Neural progenitor cell (in vitro differentiated cells): ENCODE measurements around the gene IFRD2.

Experiments
- EZH2 ChIP-seq: fragments of 200-600 bp; sonication (generic); IDR thresholded peaks from 2 replicates; pipeline ENCODE4 v1.6.1; 2017; ENCODE audit warnings: antibody characterized with exemption, mild to moderate bottlenecking, moderate library complexity
- EZH2phosphoT487 ChIP-seq: fragments of 200-600 bp; sonication (generic); IDR thresholded peaks from 2 replicates; pipeline ENCODE4 v1.6.1; 2017; ENCODE audit warnings: antibody characterized with exemption
- TF ChIP-seq, protein P1 (sequence below): fragments of 200-600 bp; sonication (generic); IDR thresholded peaks from 2 replicates; pipeline ENCODE4 v1.5.1; 2017; ENCODE audit warnings: antibody characterized with exemption, mild to moderate bottlenecking

GRCh38 chr3:50242851-50243542, 49.2 kb downstream of the IFRD2 start:
- TF ChIP-seq, protein P1, sequence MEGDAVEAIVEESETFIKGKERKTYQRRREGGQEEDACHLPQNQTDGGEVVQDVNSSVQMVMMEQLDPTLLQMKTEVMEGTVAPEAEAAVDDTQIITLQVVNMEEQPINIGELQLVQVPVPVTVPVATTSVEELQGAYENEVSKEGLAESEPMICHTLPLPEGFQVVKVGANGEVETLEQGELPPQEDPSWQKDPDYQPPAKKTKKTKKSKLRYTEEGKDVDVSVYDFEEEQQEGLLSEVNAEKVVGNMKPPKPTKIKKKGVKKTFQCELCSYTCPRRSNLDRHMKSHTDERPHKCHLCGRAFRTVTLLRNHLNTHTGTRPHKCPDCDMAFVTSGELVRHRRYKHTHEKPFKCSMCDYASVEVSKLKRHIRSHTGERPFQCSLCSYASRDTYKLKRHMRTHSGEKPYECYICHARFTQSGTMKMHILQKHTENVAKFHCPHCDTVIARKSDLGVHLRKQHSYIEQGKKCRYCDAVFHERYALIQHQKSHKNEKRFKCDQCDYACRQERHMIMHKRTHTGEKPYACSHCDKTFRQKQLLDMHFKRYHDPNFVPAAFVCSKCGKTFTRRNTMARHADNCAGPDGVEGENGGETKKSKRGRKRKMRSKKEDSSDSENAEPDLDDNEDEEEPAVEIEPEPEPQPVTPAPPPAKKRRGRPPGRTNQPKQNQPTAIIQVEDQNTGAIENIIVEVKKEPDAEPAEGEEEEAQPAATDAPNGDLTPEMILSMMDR = peak; percentile 17
- TF ChIP-seq EZH2 = no peak
- no peak for TF ChIP-seq EZH2phosphoT487
